NK-92 treated with Interleukin-12 subunit alpha and Interleukin-12 subunit beta, amount 100 ng/mL, for 24 hours (cell line): Measurements from ENCODE around the gene COL20A1.

Experiments
- DNase-seq: peaks from one replicate; lab custom pipeline; 2025; lab: John Stamatoyannopoulos, UW

The COL20A1 gene

GRCh38 chr20:63261060-63261794 is 31.8 kb upstream of the COL20A1 start:
- DNase-seq = no peak

GRCh38 chr20:63261795-63262528 is 31.0 kb upstream of the COL20A1 start:
- DNase-seq = no peak

- no peak for DNase-seq
Observed at GRCh38 chr20:63262836-63263235, 30.1 kb upstream of the COL20A1 start.

GRCh38 chr20:63264000-63264399 is 29.0 kb upstream of the COL20A1 start:
- no peak for DNase-seq

- DNase-seq = no peak
Observed at GRCh38 chr20:63264519-63264918, 28.5 kb upstream of the COL20A1 start.

DNA sequence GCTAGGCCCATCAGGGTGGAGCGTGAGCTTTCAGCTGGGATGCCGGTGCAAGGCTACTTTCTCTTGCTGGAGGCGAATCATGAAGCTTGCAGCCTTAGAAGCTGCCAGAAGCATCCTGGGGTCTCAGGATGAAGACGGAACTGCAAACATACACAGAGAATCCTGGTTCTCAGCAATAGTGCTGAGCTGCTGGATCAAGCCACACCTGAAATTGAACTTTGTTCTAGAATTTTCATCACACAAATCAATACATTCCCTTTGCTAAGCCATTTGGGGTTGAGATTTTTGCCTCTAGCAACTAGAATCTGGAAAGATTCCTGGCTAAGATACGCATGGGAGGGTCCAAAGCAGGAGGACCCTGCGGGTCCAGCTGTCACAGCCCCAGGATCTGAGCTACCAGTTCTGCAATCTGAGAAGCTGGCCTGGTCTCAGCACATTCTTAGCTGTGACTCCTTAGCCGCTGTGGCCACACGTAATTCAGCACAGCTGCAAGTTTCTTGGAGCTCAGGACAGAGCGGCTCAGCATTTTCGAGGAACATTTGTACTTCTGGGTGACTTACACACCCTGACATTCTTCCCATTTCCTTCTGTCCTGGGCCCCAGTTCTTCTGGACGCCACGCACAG is 27.0 kb upstream of the COL20A1 start:
- DNase-seq = no peak

- no peak for DNase-seq
Observed at GRCh38 chr20:63267691-63268090, 25.3 kb upstream of the COL20A1 start.

DNA sequence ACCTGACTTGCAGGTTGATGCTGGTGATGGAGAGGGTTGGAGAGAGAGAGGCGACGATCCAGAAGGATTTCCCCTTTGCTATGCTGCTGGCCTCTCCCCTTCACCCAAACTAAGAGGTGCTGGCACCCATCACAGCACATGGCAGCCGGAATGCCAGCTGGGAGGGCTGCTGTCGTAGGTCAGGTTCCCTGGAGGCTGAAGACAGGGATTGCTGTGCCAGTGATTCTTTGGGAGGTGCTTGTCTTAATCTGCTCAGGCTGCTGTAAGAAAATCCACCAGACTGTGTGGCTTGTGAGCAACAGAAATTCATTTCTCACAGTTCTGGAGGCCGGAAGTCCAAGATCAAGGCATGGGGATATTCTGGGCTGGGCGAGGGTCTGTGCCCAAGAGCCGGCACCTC is 24.7 kb upstream of the COL20A1 start:
- no peak for DNase-seq

GRCh38 chr20:63268671-63269439 is 24.1 kb upstream of the COL20A1 start:
- DNase-seq = no peak

DNA sequence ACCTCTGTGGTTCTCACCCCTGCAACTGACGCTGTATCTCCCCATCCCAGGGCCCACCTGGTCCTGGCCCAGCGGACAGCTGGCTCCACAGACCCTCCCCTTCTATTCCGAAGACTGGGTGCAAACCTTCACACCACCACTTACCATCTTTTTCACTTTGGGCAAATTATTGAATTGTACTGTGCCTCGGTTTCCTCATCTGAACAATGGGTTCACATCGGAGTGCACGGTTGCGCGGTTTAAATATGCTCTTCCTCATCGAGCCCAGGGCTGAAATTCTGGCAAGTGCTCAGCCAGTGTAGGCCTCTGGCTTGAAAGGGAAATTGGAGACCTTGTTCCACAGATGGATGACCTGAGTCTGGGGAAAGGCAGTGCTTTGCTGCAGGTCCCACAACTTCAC is 23.3 kb upstream of the COL20A1 start:
- no peak for DNase-seq

GRCh38 chr20:63270606-63271325 is 22.2 kb upstream of the COL20A1 start:
- no peak for DNase-seq

DNA sequence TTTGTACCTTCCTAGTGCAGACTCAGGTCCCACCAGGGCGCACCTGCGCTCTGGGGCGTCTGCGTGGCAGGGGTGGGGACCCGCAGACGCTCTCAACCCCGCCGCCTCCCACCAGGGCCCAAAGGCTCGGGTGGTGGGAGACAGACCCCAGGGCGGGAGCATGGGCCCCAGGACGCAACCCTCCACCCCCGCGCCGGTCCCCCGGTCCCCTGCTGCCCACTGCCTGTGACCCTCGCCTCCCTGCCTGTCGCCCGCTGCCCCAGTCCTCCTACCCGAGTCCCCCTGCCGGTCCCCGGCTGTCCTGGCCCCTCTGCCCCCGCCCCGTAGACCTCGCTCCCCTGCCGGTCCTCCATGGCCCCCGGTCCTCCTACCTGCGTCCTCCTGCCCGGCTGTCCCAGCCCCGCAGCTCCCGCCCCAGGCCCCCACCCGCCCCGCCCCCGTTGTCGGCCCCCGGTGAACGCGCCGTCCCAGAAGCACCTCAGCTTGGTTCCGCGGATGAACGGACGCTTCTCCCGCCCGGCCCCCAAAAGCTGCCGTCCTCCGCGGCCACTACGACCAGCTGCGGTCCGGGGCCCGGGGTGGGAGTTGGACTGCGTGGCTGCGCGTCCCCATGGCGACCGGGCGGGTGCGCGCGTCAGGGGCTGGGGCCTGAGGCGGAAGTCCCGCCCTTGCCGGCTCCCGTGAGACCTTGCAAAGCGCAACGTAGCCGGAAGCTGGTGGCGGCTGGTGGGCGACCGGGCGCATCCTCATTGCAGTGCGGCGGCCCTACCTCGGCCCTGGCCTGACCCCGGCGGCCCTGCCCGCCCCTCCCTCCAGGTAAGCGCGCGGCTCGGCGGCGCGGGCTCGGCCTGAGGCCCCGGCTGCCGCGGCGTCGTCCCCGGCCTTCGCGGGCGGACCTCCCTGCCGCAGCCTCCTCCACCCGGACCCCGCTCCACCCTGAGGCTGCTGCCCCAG is 20.6 kb upstream of the COL20A1 start, which contains the start of gene ARFGAP1:
Gene ARFGAP1 (plus strand): TSS at position 709 of the 954 bp plus-strand sequence. CDS start 2,768 bp downstream, outside the sequence.
- peak; percentile 80 for DNase-seq

DNA sequence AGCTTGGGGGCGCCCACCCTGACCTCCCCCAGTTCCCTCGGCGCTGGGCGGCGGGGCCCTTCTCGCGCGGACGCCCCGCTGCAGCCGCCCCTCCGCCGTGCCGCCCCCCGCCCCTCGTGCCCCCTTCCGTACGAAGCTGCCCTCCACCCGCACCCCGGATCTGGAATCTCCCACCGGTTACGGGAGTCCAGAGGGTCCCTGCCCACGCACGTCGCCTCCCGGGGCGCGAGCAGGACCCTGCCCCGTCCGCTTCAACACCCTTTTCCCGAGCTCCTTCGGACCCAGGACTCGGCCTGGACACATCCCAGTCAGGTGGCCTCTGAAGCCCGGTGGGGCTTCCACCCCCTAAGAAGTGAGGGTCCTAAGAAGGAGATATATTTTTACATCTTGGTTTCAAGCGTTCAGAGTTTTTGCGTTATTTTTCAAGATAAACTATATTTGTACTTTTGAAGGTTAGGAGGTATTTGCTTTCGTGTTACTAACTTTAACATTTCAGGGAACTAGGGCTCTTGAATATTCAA is 19.9 kb upstream of the COL20A1 start:
- no peak for DNase-seq

DNA sequence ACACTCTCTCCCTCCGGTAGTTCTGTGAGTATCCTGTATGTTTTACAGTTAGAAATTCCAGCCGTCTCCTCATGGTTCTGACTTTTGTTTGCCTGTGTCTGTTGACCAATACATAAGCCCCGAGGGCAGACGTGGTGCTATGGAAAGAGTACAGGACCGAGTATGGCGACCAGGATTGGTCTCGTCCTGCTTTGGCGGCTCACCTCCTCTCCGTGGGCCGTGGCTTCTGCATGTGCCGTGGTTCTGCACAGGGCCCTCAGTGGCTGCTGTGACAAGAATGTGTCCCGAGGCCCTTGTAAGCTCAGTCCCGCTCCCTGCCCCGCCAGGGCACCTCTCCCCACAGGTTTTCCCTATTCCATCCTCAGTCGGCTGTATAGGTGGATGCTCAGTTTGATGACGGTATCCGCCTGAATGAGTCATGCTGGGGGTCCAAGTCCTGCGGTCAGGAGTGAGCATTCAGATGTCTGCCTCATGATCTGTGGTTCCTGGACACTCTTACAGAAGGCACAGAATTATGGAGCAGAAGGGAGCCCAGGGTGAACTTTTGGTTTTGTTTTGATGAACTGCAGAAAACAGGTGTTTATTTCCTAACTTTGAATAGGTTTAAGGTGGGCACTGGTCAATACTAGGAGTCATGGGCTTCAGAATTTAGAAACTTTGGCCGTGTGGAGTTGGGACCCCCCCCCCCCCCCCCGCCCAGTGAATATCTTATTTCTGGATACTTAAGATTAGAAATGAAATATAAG is 19.2 kb upstream of the COL20A1 start:
- no peak for DNase-seq

GRCh38 chr20:63274381-63275228 is 18.4 kb upstream of the COL20A1 start:
- no peak for DNase-seq

GRCh38 chr20:63275825-63276224 is 17.2 kb upstream of the COL20A1 start:
- no peak for DNase-seq

- DNase-seq = no peak
Observed at GRCh38 chr20:63276956-63277355, 16.0 kb upstream of the COL20A1 start.

DNA sequence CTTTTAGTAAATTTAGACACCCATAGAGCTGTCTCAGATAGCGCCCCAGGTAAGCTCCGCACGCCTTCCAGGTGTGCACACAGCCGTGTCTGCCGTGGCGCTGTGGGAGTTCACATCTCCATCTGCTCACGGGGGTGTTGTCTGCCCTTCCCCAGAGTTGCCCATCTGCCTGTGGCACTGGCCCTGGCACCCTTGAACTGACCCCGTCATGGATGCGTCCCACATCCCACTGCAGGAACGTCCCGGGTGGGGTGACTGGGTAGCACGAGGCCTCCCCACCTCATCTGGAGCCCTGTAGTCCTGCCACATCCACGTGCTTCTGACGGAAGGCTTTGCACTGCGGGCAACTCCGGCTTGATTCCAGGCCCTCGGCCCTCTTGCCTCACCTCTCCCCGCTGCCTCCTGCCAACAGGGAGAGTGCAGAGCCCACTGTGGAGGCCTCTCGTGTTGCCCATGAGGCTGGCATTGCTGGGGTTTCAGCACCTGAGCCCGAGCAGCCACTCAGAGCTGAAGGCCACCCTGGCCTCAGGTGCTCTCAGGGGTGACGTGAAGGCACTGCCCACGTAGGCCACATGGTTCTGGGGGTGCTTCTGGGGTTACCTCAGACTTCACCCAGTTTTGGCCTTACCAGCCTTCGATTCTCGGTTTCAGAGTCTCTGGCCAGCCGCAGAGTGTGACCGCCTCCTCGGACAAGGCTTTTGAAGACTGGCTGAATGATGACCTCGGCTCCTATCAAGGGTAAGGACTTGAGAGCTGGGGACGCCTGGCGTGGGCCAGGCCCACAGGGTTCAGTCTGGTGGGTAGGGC is 15.3 kb upstream of the COL20A1 start:
- DNase-seq = no peak
